Measurements from ENCODE around the gene ENDOD1. TPM values are rescaled to one million over a fixed set of nuclear protein-coding genes. Genes with fewer than 3 reads are reported as not detected.

Gene ENDOD1
- total and polyA plus RNA-seq, 2 experiments from 2014 or later: 2.0 to 2.8 TPM

- TF ChIP-seq CTCF (IDR thresholded peaks at IDR 0.05; ENCODE audit: low read depth, low read length): no peak
Observed at GRCh38 chr11:95050595-95051202, 38.9 kb upstream of the ENDOD1 start.

GRCh38 chr11:95054356-95054755 lies 35.3 kb upstream of the ENDOD1 start:
- no peak overlapping the region for H3K4me3 ChIP-seq
- TF ChIP-seq CTCF (IDR thresholded peaks at IDR 0.05; ENCODE audit: low read depth, low read length): no peak
- no peaks in the 10 kb centered on the region for H3K9me3 ChIP-seq (ENCODE audit: low read depth)
- no peaks in the 10 kb centered on the region for H3K36me3 ChIP-seq
- H3K27me3 ChIP-seq: no peaks in the 10 kb centered on the region
- H3K4me1 ChIP-seq (ENCODE audit: low read depth): no peaks in the 10 kb centered on the region
- no peak for DNase-seq (ENCODE audit: low read depth in 1 of 2, low spot score in 1 of 2)
- H3K27ac ChIP-seq: no peak overlapping the region

More at GRCh38 chr11:95050595-95051202, 38.9 kb upstream of the ENDOD1 start:
- Histone ChIP-seq H3K4me3 (no peak overlapping the region), H3K4me1 (ENCODE audit: low read depth) (no peaks in the 10 kb centered on the region), H3K36me3 (no peaks in the 10 kb centered on the region), H3K27ac (no peak overlapping the region), H3K27me3 (peaks cover 1% of the 10 kb centered on the region), H3K9me3 (ENCODE audit: low read depth) (no peaks in the 10 kb centered on the region)
- DNase-seq (ENCODE audit: low read depth in 1 of 2, low spot score in 1 of 2): no peak

GRCh38 chr11:95055283-95055897 lies 34.3 kb upstream of the ENDOD1 start:
- no peak for TF ChIP-seq CTCF (IDR thresholded peaks at IDR 0.05; ENCODE audit: low read depth, low read length)
- no peaks in the 10 kb centered on the region for H3K4me1 ChIP-seq (ENCODE audit: low read depth)
- peaks cover under 1% of the 10 kb centered on the region for H3K27me3 ChIP-seq
- no peaks in the 10 kb centered on the region for H3K36me3 ChIP-seq
- no peak overlapping the region for H3K27ac ChIP-seq
- no peak overlapping the region for H3K4me3 ChIP-seq
- no peaks in the 10 kb centered on the region for H3K9me3 ChIP-seq (ENCODE audit: low read depth)
- DNase-seq (ENCODE audit: low read depth in 1 of 2, low spot score in 1 of 2): no peak

- no peak for TF ChIP-seq CTCF (IDR thresholded peaks at IDR 0.05; ENCODE audit: low read depth, low read length)
Observed at GRCh38 chr11:95057959-95058358, 31.7 kb upstream of the ENDOD1 start.

GRCh38 chr11:95058621-95059020 lies 31.0 kb upstream of the ENDOD1 start:
- peak in 1 of 2 donors; percentile 7 for DNase-seq (ENCODE audit: low read depth in 1 of 2, low spot score in 1 of 2)
- H3K27ac ChIP-seq: no peak overlapping the region
- no peak for TF ChIP-seq CTCF (IDR thresholded peaks at IDR 0.05; ENCODE audit: low read depth, low read length)
- peaks cover 17% of the 10 kb centered on the region for H3K27me3 ChIP-seq
- no peaks in the 10 kb centered on the region for H3K4me1 ChIP-seq (ENCODE audit: low read depth)
- no peaks in the 10 kb centered on the region for H3K9me3 ChIP-seq (ENCODE audit: low read depth)
- H3K36me3 ChIP-seq: no peaks in the 10 kb centered on the region
- no peak overlapping the region for H3K4me3 ChIP-seq

More at GRCh38 chr11:95057959-95058358, 31.7 kb upstream of the ENDOD1 start:
- no peak for DNase-seq (ENCODE audit: low read depth in 1 of 2, low spot score in 1 of 2)
- H3K4me3 ChIP-seq: no peak overlapping the region
- no peaks in the 10 kb centered on the region for H3K4me1 ChIP-seq (ENCODE audit: low read depth)
- H3K27me3 ChIP-seq: peaks cover 17% of the 10 kb centered on the region
- H3K36me3 ChIP-seq: no peaks in the 10 kb centered on the region
- no peaks in the 10 kb centered on the region for H3K9me3 ChIP-seq (ENCODE audit: low read depth)
- no peak overlapping the region for H3K27ac ChIP-seq
